Epithelial cell of esophagus (primary cell): ENCODE measurements around the gene PRKD1.

Source experiments
- DNase-seq: peaks from one replicate; pipeline ENCODE4 v3.0.0; 2010; ENCODE audit warnings: low read depth
- H3K4me3 ChIP-seq: 2 replicates; pipeline ENCODE4 v1.5.1; 2011; ENCODE audit warnings: mild to moderate bottlenecking, low read length, control low read depth
- TF ChIP-seq, protein P1 (sequence below): IDR thresholded peaks from 2 replicates; pipeline ENCODE4 v1.5.1; 2011; ENCODE audit warnings: low read depth, mild to moderate bottlenecking, low read length, control low read depth, inconsistent platforms; ENCODE audit not compliant: insufficient read depth; ENCODE audit errors: missing control alignments

Gene PRKD1

GRCh38 chr14:29759521-29760340 is 167.9 kb downstream of the PRKD1 start:
- H3K4me3 ChIP-seq = no peak overlapping the region
- no peak for DNase-seq
- TF ChIP-seq, protein P1, sequence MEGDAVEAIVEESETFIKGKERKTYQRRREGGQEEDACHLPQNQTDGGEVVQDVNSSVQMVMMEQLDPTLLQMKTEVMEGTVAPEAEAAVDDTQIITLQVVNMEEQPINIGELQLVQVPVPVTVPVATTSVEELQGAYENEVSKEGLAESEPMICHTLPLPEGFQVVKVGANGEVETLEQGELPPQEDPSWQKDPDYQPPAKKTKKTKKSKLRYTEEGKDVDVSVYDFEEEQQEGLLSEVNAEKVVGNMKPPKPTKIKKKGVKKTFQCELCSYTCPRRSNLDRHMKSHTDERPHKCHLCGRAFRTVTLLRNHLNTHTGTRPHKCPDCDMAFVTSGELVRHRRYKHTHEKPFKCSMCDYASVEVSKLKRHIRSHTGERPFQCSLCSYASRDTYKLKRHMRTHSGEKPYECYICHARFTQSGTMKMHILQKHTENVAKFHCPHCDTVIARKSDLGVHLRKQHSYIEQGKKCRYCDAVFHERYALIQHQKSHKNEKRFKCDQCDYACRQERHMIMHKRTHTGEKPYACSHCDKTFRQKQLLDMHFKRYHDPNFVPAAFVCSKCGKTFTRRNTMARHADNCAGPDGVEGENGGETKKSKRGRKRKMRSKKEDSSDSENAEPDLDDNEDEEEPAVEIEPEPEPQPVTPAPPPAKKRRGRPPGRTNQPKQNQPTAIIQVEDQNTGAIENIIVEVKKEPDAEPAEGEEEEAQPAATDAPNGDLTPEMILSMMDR = no peak

DNA sequence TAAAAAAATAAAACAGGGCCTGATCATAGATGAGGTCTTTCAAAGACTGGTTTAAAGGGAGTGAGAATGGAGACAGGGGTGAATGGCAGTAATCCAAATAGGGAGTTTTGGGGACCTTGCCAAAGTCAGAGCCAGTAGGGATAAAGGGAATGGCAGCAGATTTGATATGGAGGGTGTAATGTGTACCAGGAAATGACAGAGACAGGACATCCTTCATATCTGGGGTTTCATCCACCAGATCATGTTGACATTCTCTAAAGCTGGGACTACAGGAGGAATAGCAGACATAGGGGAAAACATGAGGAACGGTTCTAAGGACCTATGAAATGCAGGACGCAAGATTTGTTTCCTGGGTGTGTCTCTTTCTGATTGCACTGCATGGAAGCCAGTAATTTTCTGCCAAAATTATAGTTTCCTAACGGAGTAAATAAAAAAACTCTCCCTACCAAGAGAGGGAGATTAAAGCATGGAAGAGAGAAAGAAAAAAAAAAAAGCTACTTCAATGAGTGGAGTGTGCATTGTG is 169.9 kb downstream of the PRKD1 start:
- no peak for DNase-seq
- no peak overlapping the region for H3K4me3 ChIP-seq
- TF ChIP-seq, protein P1 = no peak

- DNase-seq = no peak
- H3K4me3 ChIP-seq = no peak overlapping the region
- TF ChIP-seq, protein P1 = no peak
These were observed 170.4 kb downstream of the PRKD1 start for GRCh38 chr14:29757188-29757680.

- TF ChIP-seq, protein P1 = no peak
- H3K4me3 ChIP-seq = no peak overlapping the region
- DNase-seq = no peak
These were observed 171.6 kb downstream of the PRKD1 start for GRCh38 chr14:29756019-29756385.

- no peak for DNase-seq
- H3K4me3 ChIP-seq = no peak overlapping the region
- TF ChIP-seq, protein P1 = no peak
These were observed 172.2 kb downstream of the PRKD1 start for GRCh38 chr14:29755311-29756018.

DNA sequence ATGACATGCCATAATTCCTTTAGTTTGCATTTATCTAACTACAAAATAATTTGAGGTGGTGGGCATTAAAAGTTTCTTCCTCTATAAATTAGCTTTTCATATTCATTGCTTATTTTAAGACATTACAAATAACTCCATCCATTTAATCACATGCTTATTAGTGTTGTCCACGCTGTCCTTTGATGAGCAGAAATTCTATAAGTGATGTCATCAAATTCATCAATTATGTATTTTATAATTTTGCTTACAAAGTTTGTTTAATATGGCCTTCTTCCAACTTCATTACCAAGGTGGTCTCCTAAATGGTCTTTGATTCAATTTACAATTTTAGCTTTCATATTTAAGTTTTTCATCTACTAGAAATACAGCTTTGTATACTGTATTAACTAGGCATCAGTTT is 173.5 kb downstream of the PRKD1 start:
- TF ChIP-seq, protein P1 = no peak
- no peak for DNase-seq
- no peak overlapping the region for H3K4me3 ChIP-seq
